ENCODE data around the gene DHRS2. TPM values are rescaled to one million over a fixed set of nuclear protein-coding genes. Genes with fewer than 3 reads are reported as not detected.
A peak's percentile ranks its signal among the peaks of the same experiment; 100 is the strongest.

Gene DHRS2
- total and polyA plus RNA-seq, 2 of the 13 experiments (the other 11 are each of a cell fraction or from before 2014, with no cell fraction given): 1,621 to 3,021 TPM

DNA sequence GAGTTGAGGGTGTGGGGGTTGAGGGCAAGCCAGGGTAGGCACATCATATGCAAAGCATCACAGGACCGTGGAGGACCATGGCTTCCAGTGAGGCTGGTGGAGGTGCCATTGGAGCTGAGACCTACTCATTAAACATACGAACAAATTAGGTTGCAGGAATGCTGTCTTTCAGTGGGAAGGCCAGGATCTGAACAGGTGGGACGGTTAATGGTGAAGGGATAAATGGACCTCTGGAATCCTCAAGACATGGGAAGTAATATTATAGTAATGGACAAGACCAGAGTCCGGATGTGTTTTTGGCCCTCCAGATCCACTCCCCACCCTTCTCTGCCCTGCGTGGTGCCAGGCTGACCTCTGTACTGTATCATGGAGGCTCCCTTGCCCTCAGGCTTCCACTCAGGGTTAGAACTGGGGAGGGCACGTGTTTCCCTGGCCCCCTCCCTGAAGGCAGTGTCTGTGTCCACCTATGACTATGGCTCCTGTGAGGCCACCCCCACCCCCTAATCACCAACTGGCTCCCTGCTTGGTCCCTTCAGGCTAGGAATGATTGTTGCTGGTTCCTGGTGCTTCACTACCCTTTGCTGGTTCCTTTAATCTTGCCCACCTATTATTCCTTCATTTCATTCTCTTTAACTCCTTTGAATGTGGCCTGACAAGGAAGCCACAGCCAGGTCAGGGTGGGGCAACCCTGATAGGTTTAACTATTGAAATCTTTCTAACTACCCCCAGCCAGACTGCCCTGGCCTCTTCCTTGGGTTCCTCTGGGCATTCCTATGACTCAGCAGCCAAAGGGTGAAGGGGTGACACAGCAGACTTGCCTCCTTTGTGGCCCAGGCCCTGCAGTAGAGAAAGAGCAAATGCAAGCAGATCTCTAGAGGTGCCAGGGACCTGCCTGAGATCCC is 10.7 kb downstream of the DHRS2 start (continued):
- peak; percentile 25 for TF ChIP-seq PHF5A (CRISPR knock-in tag; IDR thresholded peaks at IDR 0.05; ENCODE audit: low read depth, unreplicated experiment)
- no peak for TF ChIP-seq IRF2 (CRISPR knock-in tag; IDR thresholded peaks at IDR 0.05)
- TF ChIP-seq, protein P1, sequence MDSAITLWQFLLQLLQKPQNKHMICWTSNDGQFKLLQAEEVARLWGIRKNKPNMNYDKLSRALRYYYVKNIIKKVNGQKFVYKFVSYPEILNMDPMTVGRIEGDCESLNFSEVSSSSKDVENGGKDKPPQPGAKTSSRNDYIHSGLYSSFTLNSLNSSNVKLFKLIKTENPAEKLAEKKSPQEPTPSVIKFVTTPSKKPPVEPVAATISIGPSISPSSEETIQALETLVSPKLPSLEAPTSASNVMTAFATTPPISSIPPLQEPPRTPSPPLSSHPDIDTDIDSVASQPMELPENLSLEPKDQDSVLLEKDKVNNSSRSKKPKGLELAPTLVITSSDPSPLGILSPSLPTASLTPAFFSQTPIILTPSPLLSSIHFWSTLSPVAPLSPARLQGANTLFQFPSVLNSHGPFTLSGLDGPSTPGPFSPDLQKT (CRISPR knock-in tag; IDR thresholded peaks at IDR 0.05; ENCODE audit: borderline replicate concordance): no peak
- TF ChIP-seq HINFP (CRISPR knock-in tag; IDR thresholded peaks at IDR 0.05; ENCODE audit: low read depth): peak; percentile 73; the same call in 1 of the 2 replicates
- 0 out of 2 replicates have a peak, but pooled peaks have one; percentile 47 for TF ChIP-seq ZSCAN21 (CRISPR knock-in tag; IDR thresholded peaks at IDR 0.05; ENCODE audit: borderline replicate concordance)
- TF ChIP-seq SNAPC2 (CRISPR knock-in tag; IDR thresholded peaks at IDR 0.05): no peak
- peak; percentile 56; the same call in 1 of the 2 replicates for TF ChIP-seq ZNF563 (CRISPR knock-in tag; IDR thresholded peaks at IDR 0.05)
- TF ChIP-seq, protein P2, sequence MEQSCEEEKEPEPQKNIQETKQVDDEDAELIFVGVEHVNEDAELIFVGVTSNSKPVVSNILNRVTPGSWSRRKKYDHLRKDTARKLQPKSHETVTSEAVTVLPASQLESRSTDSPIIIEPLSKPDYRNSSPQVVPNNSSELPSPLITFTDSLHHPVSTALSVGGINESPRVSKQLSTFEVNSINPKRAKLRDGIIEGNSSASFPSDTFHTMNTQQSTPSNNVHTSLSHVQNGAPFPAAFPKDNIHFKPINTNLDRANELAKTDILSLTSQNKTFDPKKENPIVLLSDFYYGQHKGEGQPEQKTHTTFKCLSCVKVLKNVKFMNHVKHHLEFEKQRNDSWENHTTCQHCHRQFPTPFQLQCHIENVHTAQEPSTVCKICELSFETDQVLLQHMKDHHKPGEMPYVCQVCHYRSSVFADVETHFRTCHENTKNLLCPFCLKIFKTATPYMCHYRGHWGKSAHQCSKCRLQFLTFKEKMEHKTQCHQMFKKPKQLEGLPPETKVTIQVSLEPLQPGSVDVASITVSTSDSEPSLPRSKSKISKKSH (CRISPR knock-in tag; IDR thresholded peaks at IDR 0.05; ENCODE audit: borderline replicate concordance): peak; percentile 43; the same call in 1 of the 2 replicates
- TF ChIP-seq ZNF350 (CRISPR knock-in tag; IDR thresholded peaks at IDR 0.05; ENCODE audit: borderline replicate concordance, low read depth): no peak
- TF ChIP-seq NFIB (CRISPR knock-in tag; IDR thresholded peaks at IDR 0.05; ENCODE audit: borderline replicate concordance): peak; percentile 69
- peak; percentile 83 for TF ChIP-seq NCOA1 (CRISPR knock-in tag; IDR thresholded peaks at IDR 0.05)
- no peak for TF ChIP-seq CREM (IDR thresholded peaks at IDR 0.05)
- TF ChIP-seq CREM (CRISPR knock-in tag; IDR thresholded peaks at IDR 0.05): no peak
- TF ChIP-seq NCOA5 (CRISPR knock-in tag; IDR thresholded peaks at IDR 0.05): peak; percentile 78; the same call in 1 of the 2 replicates
- TF ChIP-seq YEATS4 (CRISPR knock-in tag; IDR thresholded peaks at IDR 0.05; ENCODE audit: borderline replicate concordance): peak; percentile 29; the same call in 1 of the 2 replicates
- no peak for TF ChIP-seq ZNF619 (CRISPR knock-in tag; IDR thresholded peaks at IDR 0.05)
- TF ChIP-seq ZNF782 (CRISPR knock-in tag; IDR thresholded peaks at IDR 0.05; ENCODE audit: borderline replicate concordance): 0 out of 2 replicates have a peak, but pooled peaks have one; percentile 49
- TF ChIP-seq REL (CRISPR knock-in tag; conservative IDR thresholded peaks at IDR 0.05): 0 out of 2 replicates have a peak, but pooled peaks have one; percentile 30
- TF ChIP-seq HNF4A (CRISPR knock-in tag; IDR thresholded peaks at IDR 0.05): peak; percentile 49; the same call in 1 of the 2 replicates
- peak; percentile 20; the same call in 1 of the 2 replicates for TF ChIP-seq FOXO1 (CRISPR knock-in tag; IDR thresholded peaks at IDR 0.05)
- peak; percentile 57; the same call in 1 of the 2 replicates for TF ChIP-seq BHLHE40 (IDR thresholded peaks at IDR 0.05; ENCODE audit: low read length)
- peak; percentile 82; the same call in 1 of the 2 replicates for TF ChIP-seq ZFAT (CRISPR knock-in tag; conservative IDR thresholded peaks at IDR 0.05)
- peak; percentile 38; the same call in 1 of the 2 replicates for TF ChIP-seq MTA1 (CRISPR knock-in tag; IDR thresholded peaks at IDR 0.05; ENCODE audit: borderline replicate concordance)
- TF ChIP-seq ISL2 (CRISPR knock-in tag; IDR thresholded peaks at IDR 0.05): peak; percentile 56; the same call in 1 of the 2 replicates
- no peak for TF ChIP-seq SRF (IDR thresholded peaks at IDR 0.05; ENCODE audit: low read depth, low read length)
- TF ChIP-seq ZNF816 (CRISPR knock-in tag; IDR thresholded peaks at IDR 0.05; ENCODE audit: borderline replicate concordance): no peak
- TF ChIP-seq ISX (CRISPR knock-in tag; conservative IDR thresholded peaks at IDR 0.05): no peak

All from HepG2 (cell line).